Thyroid gland (tissue), 4 donors: ENCODE data around the gene CAPN10.

Experiments used
- CTCF ChIP-seq, 6 experiments: fragments of 200-600 bp in 3 of 6; fragments of 450-650 bp in 3 of 6; sonication (generic) in 3 of 6; IDR thresholded peaks; one replicate each; pipeline ENCODE4 v1.5.1; 2016 to 2019; ENCODE audit warnings: antibody characterized with exemption in 6 of 6, mild to moderate bottlenecking in 2 of 6, inconsistent platforms in 1 of 6, moderate library complexity in 1 of 6
- POLR2A ChIP-seq, 2 donors: fragments of 450-650 bp; IDR thresholded peaks; one replicate each; pipeline ENCODE4 v1.6.1; 2017; ENCODE audit warnings: antibody characterized with exemption in 2 of 2, mild to moderate bottlenecking in 2 of 2, moderate library complexity in 1 of 2

GRCh38 chr2:240642806-240643092, 56.2 kb downstream of the CAPN10 start:
- TF ChIP-seq POLR2A (IDR thresholded peaks at IDR 0.05) (no peak), CTCF (IDR thresholded peaks at IDR 0.05) (no peak)
